Subcutaneous adipose tissue (tissue), 4 donors: Measurements from ENCODE around the gene C19orf38. TPM values are rescaled to one million over a fixed set of nuclear protein-coding genes. Genes with fewer than 3 reads are reported as not detected.

Experiments
- total RNA-seq, 4 donors: library from RNA; depleted of rRNA; stranded (reverse); fragments of >200 nt; gene quantifications; one replicate each; pipeline ENCODE4 v1.1.0, GENCODE V29; 2016
- TF ChIP-seq, protein P1 (sequence below): fragments of 450-650 bp; IDR thresholded peaks from one replicate; pipeline ENCODE4 v1.5.1; 2016; ENCODE audit warnings: low read depth, mild to moderate bottlenecking, control low read depth, antibody characterized with exemption, moderate library complexity

Gene C19orf38
- total RNA-seq, 4 donors from 2014 or later, result 0.98 to 16.7 (median 5.1) TPM; not detected in 1

DNA sequence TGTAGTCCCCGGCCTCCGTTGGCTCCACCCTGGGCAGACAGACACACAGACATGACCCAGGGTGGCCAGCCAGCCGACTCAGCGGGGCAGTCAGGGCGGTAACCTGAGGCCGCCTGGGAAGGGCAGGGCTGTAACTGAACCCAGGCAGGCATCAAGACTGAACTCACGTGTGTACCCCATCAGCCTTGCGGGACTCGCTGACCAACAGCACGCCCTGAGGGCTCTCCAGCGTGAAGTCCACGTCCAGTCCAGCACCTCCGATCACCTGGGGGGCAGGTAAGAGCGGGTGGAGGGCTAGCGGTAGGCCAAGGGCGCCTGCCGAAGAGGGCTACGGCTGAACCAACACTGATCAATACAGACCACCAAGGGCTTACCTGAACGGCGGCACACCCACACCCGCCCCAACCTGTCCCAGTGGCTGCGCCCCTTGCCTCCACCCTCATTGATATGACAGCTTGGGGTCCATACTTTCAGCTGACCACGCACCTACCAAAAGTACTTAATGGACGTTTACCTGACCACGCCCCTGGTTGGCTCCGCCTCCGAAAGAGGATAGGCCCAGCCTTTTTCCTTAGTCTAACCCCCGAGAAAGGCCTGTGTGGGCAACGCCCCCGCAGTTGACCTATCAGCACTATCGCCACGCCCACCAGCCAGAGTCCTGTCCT lies 13.0 kb upstream of the C19orf38 start:
- TF ChIP-seq, protein P1, sequence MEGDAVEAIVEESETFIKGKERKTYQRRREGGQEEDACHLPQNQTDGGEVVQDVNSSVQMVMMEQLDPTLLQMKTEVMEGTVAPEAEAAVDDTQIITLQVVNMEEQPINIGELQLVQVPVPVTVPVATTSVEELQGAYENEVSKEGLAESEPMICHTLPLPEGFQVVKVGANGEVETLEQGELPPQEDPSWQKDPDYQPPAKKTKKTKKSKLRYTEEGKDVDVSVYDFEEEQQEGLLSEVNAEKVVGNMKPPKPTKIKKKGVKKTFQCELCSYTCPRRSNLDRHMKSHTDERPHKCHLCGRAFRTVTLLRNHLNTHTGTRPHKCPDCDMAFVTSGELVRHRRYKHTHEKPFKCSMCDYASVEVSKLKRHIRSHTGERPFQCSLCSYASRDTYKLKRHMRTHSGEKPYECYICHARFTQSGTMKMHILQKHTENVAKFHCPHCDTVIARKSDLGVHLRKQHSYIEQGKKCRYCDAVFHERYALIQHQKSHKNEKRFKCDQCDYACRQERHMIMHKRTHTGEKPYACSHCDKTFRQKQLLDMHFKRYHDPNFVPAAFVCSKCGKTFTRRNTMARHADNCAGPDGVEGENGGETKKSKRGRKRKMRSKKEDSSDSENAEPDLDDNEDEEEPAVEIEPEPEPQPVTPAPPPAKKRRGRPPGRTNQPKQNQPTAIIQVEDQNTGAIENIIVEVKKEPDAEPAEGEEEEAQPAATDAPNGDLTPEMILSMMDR, result no peak

DNA sequence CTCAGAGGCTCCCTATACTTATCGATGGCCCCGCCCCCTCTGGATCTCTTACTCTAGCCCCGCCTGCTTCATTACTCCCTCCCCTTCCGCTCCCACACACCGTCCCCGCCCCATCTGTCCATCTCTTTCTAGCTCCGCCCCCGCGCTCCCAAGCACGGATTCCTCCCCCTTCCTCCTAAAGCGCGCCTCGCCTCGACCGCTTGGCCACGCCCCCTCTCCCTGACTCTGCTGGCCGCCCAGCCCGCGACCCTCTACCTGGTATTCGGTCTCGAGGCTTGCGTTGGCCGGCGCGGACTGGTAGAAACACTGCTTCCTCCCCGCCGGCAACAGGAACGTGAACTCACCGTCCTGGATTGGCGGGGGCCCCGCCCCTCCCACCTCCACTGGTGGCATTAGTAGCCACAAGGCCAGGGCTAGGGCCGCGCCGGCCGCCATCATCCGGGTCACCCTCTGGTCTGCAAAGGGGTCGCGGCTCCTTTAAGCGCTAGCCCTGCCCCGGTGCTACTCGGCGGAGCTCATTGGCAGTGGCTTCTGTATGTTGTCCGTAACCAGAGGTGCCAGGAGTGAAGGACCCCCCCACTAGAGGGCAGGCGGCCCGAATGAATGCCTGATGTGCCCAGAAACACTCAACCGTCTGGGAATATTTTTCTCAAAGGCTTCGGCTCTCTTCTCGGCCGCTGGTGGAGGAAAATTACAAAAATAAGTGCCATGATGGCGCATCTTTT lies 12.3 kb upstream of the C19orf38 start, which contains the start of gene TMED1:
TSS of gene TMED1 (minus strand) at position 459 of the 725 bp plus-strand sequence. CDS start at position 438, 21 bp downstream.
- TF ChIP-seq, protein P1, result no peak

DNA sequence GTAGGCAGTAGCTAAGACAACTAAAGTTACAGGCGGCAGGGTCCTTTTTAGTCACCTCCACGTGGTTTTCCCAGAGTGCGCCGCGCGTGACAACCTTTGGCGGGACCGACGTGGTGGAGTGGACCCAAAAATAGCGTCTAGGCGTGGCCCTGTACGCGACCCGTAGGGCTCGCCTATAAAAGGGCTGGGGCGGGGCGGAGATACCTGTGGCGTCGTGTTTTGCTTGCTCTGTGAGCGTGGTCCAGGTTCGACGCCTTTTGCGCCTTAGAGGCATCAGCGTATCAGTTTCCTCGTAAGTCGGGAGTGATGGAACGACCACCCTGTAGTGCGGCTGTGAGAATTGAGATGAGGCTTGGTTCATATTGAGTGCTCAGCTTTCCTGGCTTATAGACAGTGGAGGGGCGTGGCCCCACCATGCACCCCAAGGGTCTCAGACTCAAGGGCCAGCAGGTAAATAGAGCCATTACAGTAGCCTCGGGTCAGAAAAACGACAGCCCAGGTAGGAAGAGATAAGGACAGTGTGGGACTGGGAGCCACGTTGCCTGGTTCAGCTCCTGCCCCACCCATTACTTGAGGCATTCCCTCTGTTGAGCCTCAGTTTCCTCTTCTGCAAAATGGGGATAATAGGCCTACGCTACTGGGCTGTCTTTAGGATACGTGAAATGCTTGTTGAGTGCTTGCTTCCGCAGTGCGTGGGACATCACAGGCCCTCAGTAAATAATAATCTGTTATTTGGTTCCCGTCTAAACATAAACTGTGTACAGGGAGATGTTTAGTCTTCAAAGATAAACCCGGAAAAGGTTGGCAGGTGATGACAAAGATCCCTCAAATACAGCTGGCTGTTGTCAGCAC lies 11.5 kb upstream of the C19orf38 start:
- TF ChIP-seq, protein P1, result no peak

DNA sequence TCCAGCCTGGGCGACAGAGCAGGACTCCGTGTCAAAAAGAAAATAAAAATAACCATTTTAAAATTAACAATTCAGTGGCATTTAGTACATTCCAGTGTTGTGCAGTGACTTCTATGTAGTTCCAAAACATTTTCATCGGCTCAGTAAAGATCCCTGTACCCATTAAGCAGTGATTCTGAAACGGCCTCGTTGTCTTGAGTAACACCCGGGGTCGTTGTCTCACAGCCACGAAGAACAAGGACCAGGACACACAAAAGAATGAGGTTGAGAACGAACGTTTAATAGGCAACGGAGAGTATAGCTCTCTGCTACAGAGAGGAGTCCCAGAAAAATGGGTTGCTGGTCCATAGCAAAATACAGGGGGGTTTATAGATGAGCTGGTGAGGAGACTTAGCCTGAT lies 9.8 kb upstream of the C19orf38 start:
- TF ChIP-seq, protein P1, result no peak

DNA sequence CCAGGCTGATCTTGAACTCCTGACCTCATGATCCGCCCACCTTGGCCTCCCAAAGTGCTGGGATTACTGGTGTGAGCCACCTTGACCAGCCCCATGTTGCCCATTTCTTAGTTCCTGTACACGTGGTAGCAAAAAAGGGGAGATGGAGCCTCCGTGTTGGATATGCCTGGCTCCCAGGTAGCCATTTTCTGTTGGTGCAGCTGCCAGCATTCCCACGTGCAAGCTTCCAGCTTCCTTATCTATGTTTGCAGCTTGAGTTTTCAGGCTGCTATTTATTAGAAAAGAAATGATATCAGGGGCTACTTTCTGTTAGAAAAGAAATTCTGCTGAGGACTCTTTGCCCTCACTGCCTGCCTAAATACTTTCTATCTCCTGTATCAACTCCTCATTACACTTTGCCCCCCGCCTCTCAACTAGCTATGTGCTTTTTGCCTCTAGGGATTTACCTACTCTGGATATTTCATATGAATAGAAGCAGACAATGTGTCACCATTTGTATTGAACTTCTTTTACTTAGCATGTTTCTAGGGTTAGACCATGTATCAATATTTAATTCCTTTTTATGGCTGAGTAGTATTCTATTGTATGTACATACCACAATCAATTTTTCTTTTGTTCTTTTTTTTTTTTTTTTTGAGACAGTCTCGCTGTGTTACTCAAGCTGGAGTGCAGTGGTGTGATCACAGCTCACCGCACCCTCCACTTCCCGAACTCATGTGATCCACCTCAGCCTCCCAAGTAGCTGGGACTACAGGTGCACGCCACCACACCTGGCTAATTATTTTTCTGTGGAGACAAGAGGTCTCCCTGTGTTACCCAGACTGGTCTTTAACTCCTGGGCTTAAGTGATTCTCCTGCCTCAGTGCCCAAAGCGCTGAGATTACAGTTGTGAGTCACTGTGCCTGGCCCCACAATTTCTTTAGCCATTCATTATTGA lies 8.8 kb upstream of the C19orf38 start:
- TF ChIP-seq, protein P1, result no peak

DNA sequence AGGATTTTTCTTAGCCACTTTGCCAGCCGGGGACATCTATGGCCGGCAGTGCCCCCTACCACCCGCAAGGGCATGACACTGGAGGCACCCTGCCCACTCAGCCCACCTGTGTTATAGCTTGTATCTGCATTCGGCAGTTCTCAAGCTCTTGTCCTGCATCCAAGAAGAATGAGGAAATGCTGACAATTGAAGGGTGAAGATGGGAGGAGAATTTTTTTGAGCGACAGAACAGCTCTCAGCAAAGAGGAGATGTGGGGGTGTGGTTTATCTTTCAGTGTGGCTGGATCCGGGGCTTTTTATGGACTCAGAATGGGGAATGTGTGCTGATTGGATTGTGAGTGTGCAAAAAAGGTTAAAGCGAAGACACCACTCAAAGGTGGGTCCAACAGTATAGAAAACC lies 5.4 kb upstream of the C19orf38 start:
- TF ChIP-seq, protein P1, result no peak
